ENCODE results near the gene VDR. TPM values are rescaled to one million over a fixed set of nuclear protein-coding genes. Genes with fewer than 3 reads are reported as not detected.

The VDR gene
- under 0.01 and 0.11 TPM in 2 replicates for total RNA-seq

GRCh38 chr12:47904713-47905709 lies at the start of gene VDR:
Gene VDR (minus strand): TSS chr12:47904994. CDS start chr12:47879113, 25,881 bp downstream.

GRCh38 chr12:47819896-47820630 lies 84.7 kb downstream of the VDR start, which contains the start of gene HDAC7:
Gene HDAC7 (minus strand): TSS chr12:47819903. CDS start chr12:47819785, 118 bp downstream.

Other genes with a start within 250 kb of the VDR start
- 7.5 and 12.1 TPM in 2 replicates for gene RPAP3, start 199.0 kb downstream of the VDR start, total RNA-seq
- gene ENDOU, start 179.5 kb downstream of the VDR start, total RNA-seq = under 0.01 and 0.11 TPM in 2 replicates
- gene RAPGEF3, start 146.1 kb downstream of the VDR start, total RNA-seq = 8.3 and 11.0 TPM in 2 replicates
- gene SLC48A1, start 131.8 kb downstream of the VDR start, total RNA-seq = 8.0 and 10.1 TPM in 2 replicates
- 28.4 and 30.4 TPM in 2 replicates for gene HDAC7, start 85.1 kb downstream of the VDR start, total RNA-seq
- 33.8 and 36.4 TPM in 2 replicates for gene TMEM106C, start 58.6 kb upstream of the VDR start, total RNA-seq
- gene COL2A1, start 99.5 kb upstream of the VDR start, total RNA-seq = not detected in 2 replicates
- 11.2 and 12.9 TPM in 2 replicates for gene SENP1, start 201.1 kb upstream of the VDR start, total RNA-seq
- gene PFKM, start 214.4 kb upstream of the VDR start, total RNA-seq = 27.8 and 34.7 TPM in 2 replicates